HCT116 (cell line): ENCODE data around the gene SOS1. TPM values are rescaled to one million over a fixed set of nuclear protein-coding genes. Genes with fewer than 3 reads are reported as not detected.

ENCODE experiments used
- ATAC-seq: fragments of 200-7000 bp; cut with Tn5 transposase; 2 replicates; pipeline ENCODE4 v1.9.1; 2020; ENCODE audit warnings: mild to moderate bottlenecking, moderate library complexity
- BruUV-seq: library from RNA; stranded (reverse); fragments of 400-500 nt; replicated peaks from 2 replicates; lab custom pipeline; 2021; lab: Mats Ljungman, UMichigan
- CTCF ChIA-PET: fragments of 300-600 bp; sonication (Branson Sonifier 250); formaldehyde crosslinking; loops from one replicate; lab custom pipeline; 2021; ENCODE audit warnings: antibody characterized with exemption; lab: Charles Lee
- POLR2A ChIA-PET: fragments of 300-600, 350-600 bp; sonication (Branson Sonifier 250); formaldehyde crosslinking; loops from one replicate; lab custom pipeline; 2021; ENCODE audit warnings: antibody characterized with exemption; lab: Charles Lee
- RAD21 ChIA-PET, 2 experiments: fragments of 300-600 bp; sonication (Branson Sonifier 250); formaldehyde crosslinking; loops; one replicate each; lab custom pipeline; 2023; ENCODE audit warnings: low total read pairs in 2 of 2; ENCODE audit not compliant: uncharacterized antibody in 2 of 2, unreplicated experiment in 2 of 2, low non-redundant PET in 1 of 2; lab: Charles Lee
- DNase-seq: peaks from one replicate; pipeline ENCODE4 v3.0.0-alpha.2; 2010; ENCODE audit warnings: low read depth, low spot score
- H2AFZ ChIP-seq: fragments of 200-600 bp; shearing (Covaris generic), sonication (generic); 2 replicates; pipeline ENCODE4 v1.6.1; 2017; ENCODE audit warnings: low read depth, mixed run types, mixed read lengths, antibody characterized with exemption, low read length; ENCODE audit not compliant: poor library complexity, severe bottlenecking
- H3K27ac ChIP-seq: 2 replicates; pipeline ENCODE4 v1.5.1; 2012; ENCODE audit warnings: low read depth, low read length
- H3K27me3 ChIP-seq: fragments of 200-600 bp; sonication (generic); 2 replicates; pipeline ENCODE4 v1.6.1; 2016; ENCODE audit warnings: mixed run types, low read length, mixed read lengths; ENCODE audit not compliant: insufficient read depth
- H3K36me3 ChIP-seq, 2 experiments: fragments of 200-500 bp in 1 of 2; fragments of 200-600 bp in 1 of 2; sonication (Bioruptor generic) in 1 of 2; sonication (generic) in 1 of 2; 2 replicates each; pipeline versions ENCODE4 v1.5.1 to v1.6.1; 2014 to 2016; ENCODE audit warnings: low read length in 2 of 2, inconsistent platforms in 1 of 2, mixed read lengths in 1 of 2, mixed run types in 1 of 2; ENCODE audit not compliant: insufficient read depth in 2 of 2, control insufficient read depth in 1 of 2
- H3K4me1 ChIP-seq, 2 experiments: fragments of 200-600 bp in 1 of 2; sonication (generic) in 1 of 2; 2 replicates each; pipeline versions ENCODE4 v1.5.1 to v1.6.1; 2012 to 2017; ENCODE audit warnings: low read length in 2 of 2, inconsistent platforms in 1 of 2, mild to moderate bottlenecking in 1 of 2, mixed read lengths in 1 of 2, mixed run types in 1 of 2, moderate library complexity in 1 of 2; ENCODE audit not compliant: insufficient read depth in 2 of 2, control insufficient read depth in 1 of 2
- H3K4me2 ChIP-seq: fragments of 200-600 bp; sonication (generic); 2 replicates; pipeline ENCODE4 v1.6.1; 2017; ENCODE audit warnings: mixed run types, low read length, mixed read lengths
- H3K4me3 ChIP-seq, 2 experiments: fragments of 200-600 bp in 1 of 2; sonication (generic) in 1 of 2; replicated peaks in 1 of 2; 2 replicates each; pipeline ENCODE4 v1.5.1; 2011 to 2016; ENCODE audit warnings: low read length in 2 of 2, control low read depth in 1 of 2, low read depth in 1 of 2, mild to moderate bottlenecking in 1 of 2, mixed read lengths in 1 of 2, mixed run types in 1 of 2
- H3K79me2 ChIP-seq: fragments of 200-600 bp; sonication (generic); 2 replicates; pipeline ENCODE4 v1.6.1; 2017; ENCODE audit warnings: mild to moderate bottlenecking, mixed run types, low read length, moderate library complexity, mixed read lengths; ENCODE audit not compliant: insufficient read depth
- H3K9ac ChIP-seq: fragments of 200-600 bp; sonication (generic); 2 replicates; pipeline ENCODE4 v1.6.1; 2016; ENCODE audit warnings: low read length, mixed read lengths
- H3K9me2 ChIP-seq: fragments of 200-600 bp; sonication (generic), shearing (Covaris generic); 2 replicates; pipeline ENCODE4 v1.6.1; 2017; ENCODE audit warnings: mixed run types, mild to moderate bottlenecking, moderate library complexity; ENCODE audit not compliant: insufficient read depth
- H3K9me3 ChIP-seq, 2 experiments: fragments of 200-500 bp in 1 of 2; fragments of 200-600 bp in 1 of 2; sonication (Bioruptor generic) in 1 of 2; sonication (generic) in 1 of 2; 2 replicates each; pipeline ENCODE4 v1.6.1; 2014 to 2017; ENCODE audit warnings: low read length in 2 of 2, mixed read lengths in 2 of 2, inconsistent platforms in 1 of 2, low read depth in 1 of 2, mild to moderate bottlenecking in 1 of 2, mixed run types in 1 of 2, moderate library complexity in 1 of 2; ENCODE audit not compliant: control insufficient read depth in 1 of 2, insufficient read depth in 1 of 2
- H4K20me1 ChIP-seq: fragments of 200-600 bp; sonication (generic), shearing (Covaris generic); 2 replicates; pipeline ENCODE4 v1.6.1; 2017; ENCODE audit warnings: mixed run types, mild to moderate bottlenecking, moderate library complexity; ENCODE audit not compliant: insufficient read depth
- CBX3 ChIP-seq: IDR thresholded peaks from 2 replicates; pipeline ENCODE4 v1.6.1; 2012; ENCODE audit warnings: low read depth
- EGR1 ChIP-seq: IDR thresholded peaks from 2 replicates; pipeline ENCODE4 v1.6.1; 2012; ENCODE audit warnings: low read depth
- ELF1 ChIP-seq: IDR thresholded peaks from 2 replicates; pipeline ENCODE4 v1.6.1; 2012; ENCODE audit warnings: low read depth, borderline replicate concordance
- EZH2phosphoT487 ChIP-seq: fragments of 200-600 bp; IDR thresholded peaks from 2 replicates; pipeline ENCODE4 v1.6.1; 2018; ENCODE audit warnings: antibody characterized with exemption, borderline replicate concordance
- FOSL1 ChIP-seq: IDR thresholded peaks from 2 replicates; pipeline ENCODE4 v1.6.1; 2012; ENCODE audit warnings: low read depth
- JUND ChIP-seq: IDR thresholded peaks from 2 replicates; pipeline ENCODE4 v1.6.1; 2012
- POLR2A ChIP-seq: IDR thresholded peaks from 2 replicates; pipeline ENCODE4 v1.7.0; 2011; ENCODE audit warnings: borderline replicate concordance; ENCODE audit not compliant: insufficient read depth, insufficient read length; ENCODE audit errors: extremely low read depth
- POLR2AphosphoS5 ChIP-seq: IDR thresholded peaks from 2 replicates; pipeline ENCODE4 v1.6.1; 2011; ENCODE audit warnings: mild to moderate bottlenecking, low read depth, low read length, moderate library complexity
- SP1 ChIP-seq: IDR thresholded peaks from 2 replicates; pipeline ENCODE4 v1.6.1; 2012; ENCODE audit warnings: low read depth
- TCF7L2 ChIP-seq: IDR thresholded peaks from 2 replicates; pipeline ENCODE4 v1.7.0; 2011; ENCODE audit warnings: borderline replicate concordance, inconsistent platforms; ENCODE audit not compliant: insufficient read depth, insufficient read length; ENCODE audit errors: extremely low read depth
- ZFX ChIP-seq: fragments of 450-650 bp; IDR thresholded peaks from 2 replicates; pipeline ENCODE4 v1.6.1; 2017
- ZNF274 ChIP-seq: fragments of 200-500 bp; sonication (Bioruptor generic); IDR thresholded peaks from 2 replicates; pipeline ENCODE4 v1.6.1; 2014; ENCODE audit warnings: mild to moderate bottlenecking, low read depth, low read length, inconsistent platforms
- intact Hi-C: fragments of 100-400 bp; cut with micrococcal nuclease; formaldehyde crosslinking; loops from 2 replicates; pipeline ENCODE4 v1.10.0; 2022
- total RNA-seq: library from RNA; stranded (reverse); gene quantifications from one replicate; pipeline ENCODE4 v1.2.1, GENCODE V29; 2021; ENCODE audit not compliant: unreplicated experiment
- TF ChIP-seq, protein P1 (sequence below): IDR thresholded peaks from 2 replicates; pipeline ENCODE4 v1.6.1; 2011; ENCODE audit warnings: mild to moderate bottlenecking, low read length, moderate library complexity; ENCODE audit not compliant: insufficient replicate concordance; ENCODE audit errors: extremely low read depth
- TF ChIP-seq, protein P2 (sequence below): IDR thresholded peaks from 2 replicates; pipeline ENCODE4 v1.6.1; 2012
- TF ChIP-seq, protein P3 (sequence below), 3 experiments: fragments of 200-600 bp in 1 of 3; sonication (generic) in 1 of 3; IDR thresholded peaks in 2 of 3; conservative IDR thresholded peaks in 1 of 3; 2 replicates each; pipeline ENCODE4 v1.5.1; 2012 to 2017; ENCODE audit warnings: low read depth in 2 of 3, low read length in 2 of 3, antibody characterized with exemption in 1 of 3, borderline replicate concordance in 1 of 3, control low read depth in 1 of 3, mild to moderate bottlenecking in 1 of 3, mixed read lengths in 1 of 3, mixed run types in 1 of 3, moderate library complexity in 1 of 3; ENCODE audit not compliant: insufficient read depth in 1 of 3
- TF ChIP-seq, protein P4 (sequence below): IDR thresholded peaks from 2 replicates; pipeline ENCODE4 v1.6.1; 2012

SOS1 gene
- total RNA-seq, 1 experiment from 2014 or later = 19.4 TPM

DNA sequence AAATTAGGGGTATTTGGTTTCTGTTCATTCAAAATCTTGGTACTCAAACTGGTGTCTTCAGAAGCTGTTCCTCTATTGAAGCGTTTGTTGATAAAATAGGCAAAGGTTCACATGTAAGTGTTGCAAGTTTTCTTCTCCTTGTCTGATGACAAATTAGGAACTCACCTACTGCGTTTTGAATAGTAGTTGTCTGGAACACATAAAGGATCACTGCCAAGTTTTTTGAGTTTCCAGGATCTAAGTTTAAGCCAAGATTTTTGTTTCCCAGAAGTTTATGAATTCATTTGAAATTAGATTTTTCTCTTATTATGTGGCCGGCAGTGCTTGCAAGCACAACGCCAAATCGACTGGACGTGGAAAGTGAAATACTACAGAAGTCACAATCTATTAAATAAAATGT, 145.8 kb downstream of the SOS1 start:
- ATAC-seq (no peak), DNase-seq (no peak)
- Histone ChIP-seq H3K9me2 (no peaks in the 10 kb centered on the region), H3K4me2 (no peak overlapping the region), H3K4me3 (no peak overlapping the region), H3K79me2 (no peaks in the 10 kb centered on the region), H3K9ac (no peak overlapping the region), H2AFZ (no peak overlapping the region), H3K4me1 (no peaks in the 10 kb centered on the region), H4K20me1 (no peaks in the 10 kb centered on the region), H3K27me3 (no peaks in the 10 kb centered on the region), H3K36me3 (no peaks in the 10 kb centered on the region), H3K27ac (no peak overlapping the region), H3K9me3 (no peaks in the 10 kb centered on the region)
- RAD21 ChIA-PET = no interaction called here
- CTCF ChIA-PET = no interaction called here
- POLR2A ChIA-PET = no interaction called here
- TF ChIP-seq FOSL1 (no peak), EZH2phosphoT487 (no peak), ZNF274 (no peak), SP1 (no peak), ZFX (no peak), POLR2A (no peak)
- TF ChIP-seq, protein P1, sequence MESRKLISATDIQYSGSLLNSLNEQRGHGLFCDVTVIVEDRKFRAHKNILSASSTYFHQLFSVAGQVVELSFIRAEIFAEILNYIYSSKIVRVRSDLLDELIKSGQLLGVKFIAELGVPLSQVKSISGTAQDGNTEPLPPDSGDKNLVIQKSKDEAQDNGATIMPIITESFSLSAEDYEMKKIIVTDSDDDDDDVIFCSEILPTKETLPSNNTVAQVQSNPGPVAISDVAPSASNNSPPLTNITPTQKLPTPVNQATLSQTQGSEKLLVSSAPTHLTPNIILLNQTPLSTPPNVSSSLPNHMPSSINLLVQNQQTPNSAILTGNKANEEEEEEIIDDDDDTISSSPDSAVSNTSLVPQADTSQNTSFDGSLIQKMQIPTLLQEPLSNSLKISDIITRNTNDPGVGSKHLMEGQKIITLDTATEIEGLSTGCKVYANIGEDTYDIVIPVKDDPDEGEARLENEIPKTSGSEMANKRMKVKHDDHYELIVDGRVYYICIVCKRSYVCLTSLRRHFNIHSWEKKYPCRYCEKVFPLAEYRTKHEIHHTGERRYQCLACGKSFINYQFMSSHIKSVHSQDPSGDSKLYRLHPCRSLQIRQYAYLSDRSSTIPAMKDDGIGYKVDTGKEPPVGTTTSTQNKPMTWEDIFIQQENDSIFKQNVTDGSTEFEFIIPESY = no peak
- intact Hi-C loops = no loop called here
- BruUV-seq = no TSS peak

DNA sequence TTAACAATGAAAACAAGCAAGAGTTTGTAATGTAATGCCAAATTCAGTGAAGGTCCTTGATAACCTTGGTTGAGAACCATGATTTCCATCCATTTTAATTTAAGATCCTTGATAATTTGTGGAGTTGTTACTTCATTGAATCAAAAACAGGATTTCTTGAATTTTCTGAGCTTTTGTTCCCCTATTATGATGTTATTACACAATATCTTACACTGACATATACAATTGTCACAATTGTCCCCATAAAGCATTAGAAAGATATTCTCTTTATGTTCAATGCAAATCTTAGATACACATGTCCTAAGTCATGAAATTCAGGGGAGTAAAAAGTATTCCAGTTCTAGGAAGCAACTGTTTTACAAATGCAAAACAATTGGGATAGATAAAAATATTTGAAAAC, 147.6 kb downstream of the SOS1 start:
- Histone ChIP-seq H4K20me1 (no peaks in the 10 kb centered on the region), H3K79me2 (no peaks in the 10 kb centered on the region), H3K9me2 (no peaks in the 10 kb centered on the region), H3K27ac (no peak overlapping the region), H3K36me3 (no peaks in the 10 kb centered on the region), H3K9me3 (no peaks in the 10 kb centered on the region), H3K9ac (no peak overlapping the region), H3K4me1 (no peaks in the 10 kb centered on the region), H3K4me3 (no peak overlapping the region), H3K27me3 (no peaks in the 10 kb centered on the region), H3K4me2 (no peak overlapping the region), H2AFZ (no peak overlapping the region)
- DNase-seq (no peak), ATAC-seq (no peak)
- RAD21 ChIA-PET = no interaction called here
- no TSS peak for BruUV-seq
- POLR2A ChIA-PET = no interaction called here
- CTCF ChIA-PET = no interaction called here
- intact Hi-C loops = no loop called here
- TF ChIP-seq SP1 (no peak), CBX3 (no peak), FOSL1 (no peak), ZFX (no peak), EGR1 (no peak), ELF1 (no peak), POLR2AphosphoS5 (no peak), JUND (no peak), TCF7L2 (no peak)
- TF ChIP-seq, protein P2, sequence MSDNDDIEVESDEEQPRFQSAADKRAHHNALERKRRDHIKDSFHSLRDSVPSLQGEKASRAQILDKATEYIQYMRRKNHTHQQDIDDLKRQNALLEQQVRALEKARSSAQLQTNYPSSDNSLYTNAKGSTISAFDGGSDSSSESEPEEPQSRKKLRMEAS = no peak
- TF ChIP-seq, protein P3, sequence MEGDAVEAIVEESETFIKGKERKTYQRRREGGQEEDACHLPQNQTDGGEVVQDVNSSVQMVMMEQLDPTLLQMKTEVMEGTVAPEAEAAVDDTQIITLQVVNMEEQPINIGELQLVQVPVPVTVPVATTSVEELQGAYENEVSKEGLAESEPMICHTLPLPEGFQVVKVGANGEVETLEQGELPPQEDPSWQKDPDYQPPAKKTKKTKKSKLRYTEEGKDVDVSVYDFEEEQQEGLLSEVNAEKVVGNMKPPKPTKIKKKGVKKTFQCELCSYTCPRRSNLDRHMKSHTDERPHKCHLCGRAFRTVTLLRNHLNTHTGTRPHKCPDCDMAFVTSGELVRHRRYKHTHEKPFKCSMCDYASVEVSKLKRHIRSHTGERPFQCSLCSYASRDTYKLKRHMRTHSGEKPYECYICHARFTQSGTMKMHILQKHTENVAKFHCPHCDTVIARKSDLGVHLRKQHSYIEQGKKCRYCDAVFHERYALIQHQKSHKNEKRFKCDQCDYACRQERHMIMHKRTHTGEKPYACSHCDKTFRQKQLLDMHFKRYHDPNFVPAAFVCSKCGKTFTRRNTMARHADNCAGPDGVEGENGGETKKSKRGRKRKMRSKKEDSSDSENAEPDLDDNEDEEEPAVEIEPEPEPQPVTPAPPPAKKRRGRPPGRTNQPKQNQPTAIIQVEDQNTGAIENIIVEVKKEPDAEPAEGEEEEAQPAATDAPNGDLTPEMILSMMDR (IDR thresholded peaks at IDR 0.05 in 2 of 3, conservative IDR thresholded peaks at IDR 0.05 in 1 of 3; ENCODE audit: borderline replicate concordance in 1 of 3, insufficient read depth in 1 of 3, low read depth in 2 of 3, low read length in 2 of 3) = no peak
- TF ChIP-seq, protein P4, sequence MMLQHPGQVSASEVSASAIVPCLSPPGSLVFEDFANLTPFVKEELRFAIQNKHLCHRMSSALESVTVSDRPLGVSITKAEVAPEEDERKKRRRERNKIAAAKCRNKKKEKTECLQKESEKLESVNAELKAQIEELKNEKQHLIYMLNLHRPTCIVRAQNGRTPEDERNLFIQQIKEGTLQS = no peak
